Liver (tissue), 9 donors: ENCODE measurements around the gene DNHD1. TPM values are rescaled to one million over a fixed set of nuclear protein-coding genes. Genes with fewer than 3 reads are reported as not detected.

Source experiments
- DNase-seq: peaks from one replicate; pipeline ENCODE4 v3.0.0-alpha.2; 2017; ENCODE audit warnings: low spot score
- H3K27ac ChIP-seq, 2 donors: one replicate each; pipeline ENCODE4 v1.7.0; 2013; ENCODE audit warnings: inconsistent platforms in 2 of 2, low read length in 2 of 2, control low read depth in 1 of 2, low read depth in 1 of 2, mild to moderate bottlenecking in 1 of 2
- H3K27me3 ChIP-seq, 4 donors: one replicate each; pipeline versions ENCODE4 v1.6.1 to v1.7.0; 2013; ENCODE audit warnings: low read length in 3 of 4, inconsistent platforms in 1 of 4, mild to moderate bottlenecking in 1 of 4, moderate library complexity in 1 of 4; ENCODE audit not compliant: control insufficient read depth in 4 of 4, insufficient read depth in 4 of 4
- H3K36me3 ChIP-seq, 4 donors: one replicate each; pipeline versions ENCODE4 v1.6.1 to v1.7.0; 2013; ENCODE audit warnings: low read length in 3 of 4, mild to moderate bottlenecking in 3 of 4, low read depth in 1 of 4, moderate library complexity in 1 of 4; ENCODE audit not compliant: control insufficient read depth in 4 of 4, insufficient read depth in 3 of 4
- H3K4me1 ChIP-seq, 4 donors: one replicate each; pipeline versions ENCODE4 v1.6.1 to v1.7.0; 2013; ENCODE audit warnings: low read length in 3 of 4, mild to moderate bottlenecking in 3 of 4, moderate library complexity in 1 of 4; ENCODE audit not compliant: control insufficient read depth in 4 of 4, insufficient read depth in 4 of 4
- H3K4me3 ChIP-seq, 3 donors: one replicate each; pipeline versions ENCODE4 v1.6.1 to v1.7.0; 2013; ENCODE audit warnings: low read length in 3 of 3, control low read depth in 1 of 3, low read depth in 1 of 3, mild to moderate bottlenecking in 1 of 3
- H3K9ac ChIP-seq, 2 donors: one replicate each; pipeline ENCODE4 v1.7.0; 2013; ENCODE audit warnings: low read length in 2 of 2, mild to moderate bottlenecking in 2 of 2, moderate library complexity in 2 of 2, control low read depth in 1 of 2, low read depth in 1 of 2
- H3K9me3 ChIP-seq, 4 donors: one replicate each; pipeline versions ENCODE4 v1.6.1 to v1.7.0; 2013; ENCODE audit warnings: low read length in 3 of 4; ENCODE audit not compliant: control insufficient read depth in 4 of 4
- CTCF ChIP-seq: fragments of 150-350 bp; IDR thresholded peaks from 2 replicates; pipeline ENCODE4 v1.5.1; 2017; ENCODE audit warnings: improper control_type of control experiment, low read depth, low read length; ENCODE audit not compliant: missing input control
- EGR1 ChIP-seq, 2 donors: IDR thresholded peaks; 2 replicates each; pipeline ENCODE4 v1.6.1; 2016 to 2018; ENCODE audit warnings: antibody characterized with exemption in 2 of 2, low read depth in 2 of 2
- FOXA1 ChIP-seq: IDR thresholded peaks from 2 replicates; pipeline ENCODE4 v1.6.1; 2016; ENCODE audit warnings: antibody characterized with exemption
- FOXA2 ChIP-seq: IDR thresholded peaks from 2 replicates; pipeline ENCODE4 v1.6.1; 2016; ENCODE audit warnings: antibody characterized with exemption
- HNF4G ChIP-seq: IDR thresholded peaks from 2 replicates; pipeline ENCODE4 v1.6.1; 2016; ENCODE audit warnings: antibody characterized with exemption
- JUND ChIP-seq, 2 donors: IDR thresholded peaks; 2 replicates each; pipeline ENCODE4 v1.6.1; 2016; ENCODE audit warnings: antibody characterized with exemption in 2 of 2
- MAX ChIP-seq: IDR thresholded peaks from 2 replicates; pipeline ENCODE4 v1.6.1; 2016; ENCODE audit warnings: antibody characterized with exemption
- NR2F2 ChIP-seq: IDR thresholded peaks from 2 replicates; pipeline ENCODE4 v1.6.1; 2016; ENCODE audit warnings: antibody characterized with exemption
- RAD21 ChIP-seq, 2 donors: IDR thresholded peaks; 2 replicates each; pipeline ENCODE4 v1.6.1; 2016; ENCODE audit warnings: antibody characterized with exemption in 2 of 2, mild to moderate bottlenecking in 2 of 2
- RXRA ChIP-seq, 2 donors: IDR thresholded peaks; 2 replicates each; pipeline ENCODE4 v1.6.1; 2017 to 2018; ENCODE audit warnings: antibody characterized with exemption in 2 of 2, mild to moderate bottlenecking in 1 of 2
- SP1 ChIP-seq: IDR thresholded peaks from 2 replicates; pipeline ENCODE4 v1.6.1; 2018; ENCODE audit warnings: antibody characterized with exemption, mild to moderate bottlenecking
- TAF1 ChIP-seq: conservative IDR thresholded peaks from 2 replicates; pipeline ENCODE4 v1.6.1; 2016; ENCODE audit warnings: antibody characterized with exemption, mild to moderate bottlenecking
- WGBS: extraction: QIAGEN DNeasy Blood & Tissue Kit; methylation state at CpG from one replicate; pipeline ENCODE4 v1.1.7; 2013; 5-methylcytosine and 5-hydroxymethylcytosine counted together
- polyA plus RNA-seq, 2 donors: library from polyadenylated mRNA; stranded (reverse) in 1 of 2; unstranded in 1 of 2; fragments of 200-250 nt in 1 of 2; fragments of >200 nt in 1 of 2; fragmentation: Nextera tagmentation in 1 of 2; extraction: Ambion mirVana in 1 of 2; gene quantifications; one replicate each; pipeline versions ENCODE4 v1.2.1 to v1.2.3, GENCODE V29; 2013 to 2015
- total RNA-seq, 2 donors: library from RNA; depleted of rRNA; stranded (reverse); fragments of >200 nt; gene quantifications; one replicate each; pipeline ENCODE4 v1.2.3, GENCODE V29; 2014
- TF ChIP-seq, protein P1 (sequence below): IDR thresholded peaks from 2 replicates; pipeline ENCODE4 v1.6.1; 2016; ENCODE audit warnings: antibody characterized with exemption
- TF ChIP-seq, protein P2 (sequence below): IDR thresholded peaks from 2 replicates; pipeline ENCODE4 v1.6.1; 2016; ENCODE audit warnings: antibody characterized with exemption, mild to moderate bottlenecking
- TF ChIP-seq, protein P3 (sequence below): IDR thresholded peaks from 2 replicates; pipeline ENCODE4 v1.6.1; 2016; ENCODE audit warnings: antibody characterized with exemption
- donor health status: healthy.
- donor health status: healthy.
- donor health status: healthy.
- donor health status: healthy.
- donor health status: healthy.

Gene DNHD1
- total and polyA plus RNA-seq, 4 donors = 2.1 to 23.6 (median 5.0) TPM

GRCh38 chr11:6482441-6482840, 14.6 kb upstream of the DNHD1 start:
- peaks cover 6 to 25% (median 22%) of the 10 kb centered on the region in 4 donors for H3K4me1 ChIP-seq
- peak overlapping the region; percentile 71 to 100 (median 99) for H3K4me3 ChIP-seq
- H3K36me3 ChIP-seq = peaks cover 2 to 49% (median 23%) of the 10 kb centered on the region in 4 donors
- no peak for DNase-seq
- TF ChIP-seq HNF4G (no peak), SP1 (no peak), NR2F2 (no peak), TAF1 (no peak)
- WGBS = 86% methylated on average over 4 of the region's 4 CpGs
- H3K27me3 ChIP-seq = no peaks in the 10 kb centered on the region
- peak overlapping the region; percentile 26 to 91 for H3K27ac ChIP-seq
- no peaks in the 10 kb centered on the region for H3K9me3 ChIP-seq
- H3K9ac ChIP-seq = peak overlapping the region in 1 of 2 donors; percentile 88

- no peak for DNase-seq
- no peaks in the 10 kb centered on the region for H3K27me3 ChIP-seq
- H3K9ac ChIP-seq = no peak overlapping the region
- H3K36me3 ChIP-seq = peaks cover 2 to 44% (median 20%) of the 10 kb centered on the region in 4 donors
- 92% methylated on average over 6 of the region's 6 CpGs for WGBS
- H3K4me1 ChIP-seq = peaks cover 6 to 25% (median 22%) of the 10 kb centered on the region in 4 donors
- TF ChIP-seq RXRA (IDR thresholded peaks at IDR 0.05) (no peak), FOXA2 (no peak), RAD21 (IDR thresholded peaks at IDR 0.05) (no peak), EGR1 (IDR thresholded peaks at IDR 0.05; ENCODE audit: low read depth in 2 of 2) (no peak), CTCF (no peak), FOXA1 (no peak), SP1 (no peak), NR2F2 (no peak), TAF1 (no peak), JUND (IDR thresholded peaks at IDR 0.05) (no peak), MAX (no peak)
- TF ChIP-seq, protein P1, sequence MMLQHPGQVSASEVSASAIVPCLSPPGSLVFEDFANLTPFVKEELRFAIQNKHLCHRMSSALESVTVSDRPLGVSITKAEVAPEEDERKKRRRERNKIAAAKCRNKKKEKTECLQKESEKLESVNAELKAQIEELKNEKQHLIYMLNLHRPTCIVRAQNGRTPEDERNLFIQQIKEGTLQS = no peak
- TF ChIP-seq, protein P2, sequence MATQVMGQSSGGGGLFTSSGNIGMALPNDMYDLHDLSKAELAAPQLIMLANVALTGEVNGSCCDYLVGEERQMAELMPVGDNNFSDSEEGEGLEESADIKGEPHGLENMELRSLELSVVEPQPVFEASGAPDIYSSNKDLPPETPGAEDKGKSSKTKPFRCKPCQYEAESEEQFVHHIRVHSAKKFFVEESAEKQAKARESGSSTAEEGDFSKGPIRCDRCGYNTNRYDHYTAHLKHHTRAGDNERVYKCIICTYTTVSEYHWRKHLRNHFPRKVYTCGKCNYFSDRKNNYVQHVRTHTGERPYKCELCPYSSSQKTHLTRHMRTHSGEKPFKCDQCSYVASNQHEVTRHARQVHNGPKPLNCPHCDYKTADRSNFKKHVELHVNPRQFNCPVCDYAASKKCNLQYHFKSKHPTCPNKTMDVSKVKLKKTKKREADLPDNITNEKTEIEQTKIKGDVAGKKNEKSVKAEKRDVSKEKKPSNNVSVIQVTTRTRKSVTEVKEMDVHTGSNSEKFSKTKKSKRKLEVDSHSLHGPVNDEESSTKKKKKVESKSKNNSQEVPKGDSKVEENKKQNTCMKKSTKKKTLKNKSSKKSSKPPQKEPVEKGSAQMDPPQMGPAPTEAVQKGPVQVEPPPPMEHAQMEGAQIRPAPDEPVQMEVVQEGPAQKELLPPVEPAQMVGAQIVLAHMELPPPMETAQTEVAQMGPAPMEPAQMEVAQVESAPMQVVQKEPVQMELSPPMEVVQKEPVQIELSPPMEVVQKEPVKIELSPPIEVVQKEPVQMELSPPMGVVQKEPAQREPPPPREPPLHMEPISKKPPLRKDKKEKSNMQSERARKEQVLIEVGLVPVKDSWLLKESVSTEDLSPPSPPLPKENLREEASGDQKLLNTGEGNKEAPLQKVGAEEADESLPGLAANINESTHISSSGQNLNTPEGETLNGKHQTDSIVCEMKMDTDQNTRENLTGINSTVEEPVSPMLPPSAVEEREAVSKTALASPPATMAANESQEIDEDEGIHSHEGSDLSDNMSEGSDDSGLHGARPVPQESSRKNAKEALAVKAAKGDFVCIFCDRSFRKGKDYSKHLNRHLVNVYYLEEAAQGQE = no peak
- TF ChIP-seq, protein P3, sequence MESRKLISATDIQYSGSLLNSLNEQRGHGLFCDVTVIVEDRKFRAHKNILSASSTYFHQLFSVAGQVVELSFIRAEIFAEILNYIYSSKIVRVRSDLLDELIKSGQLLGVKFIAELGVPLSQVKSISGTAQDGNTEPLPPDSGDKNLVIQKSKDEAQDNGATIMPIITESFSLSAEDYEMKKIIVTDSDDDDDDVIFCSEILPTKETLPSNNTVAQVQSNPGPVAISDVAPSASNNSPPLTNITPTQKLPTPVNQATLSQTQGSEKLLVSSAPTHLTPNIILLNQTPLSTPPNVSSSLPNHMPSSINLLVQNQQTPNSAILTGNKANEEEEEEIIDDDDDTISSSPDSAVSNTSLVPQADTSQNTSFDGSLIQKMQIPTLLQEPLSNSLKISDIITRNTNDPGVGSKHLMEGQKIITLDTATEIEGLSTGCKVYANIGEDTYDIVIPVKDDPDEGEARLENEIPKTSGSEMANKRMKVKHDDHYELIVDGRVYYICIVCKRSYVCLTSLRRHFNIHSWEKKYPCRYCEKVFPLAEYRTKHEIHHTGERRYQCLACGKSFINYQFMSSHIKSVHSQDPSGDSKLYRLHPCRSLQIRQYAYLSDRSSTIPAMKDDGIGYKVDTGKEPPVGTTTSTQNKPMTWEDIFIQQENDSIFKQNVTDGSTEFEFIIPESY = no peak
- H3K4me3 ChIP-seq = no peak overlapping the region
- no peaks in the 10 kb centered on the region for H3K9me3 ChIP-seq
- no peak overlapping the region for H3K27ac ChIP-seq
Measured at GRCh38 chr11:6483015-6483414, 14.1 kb upstream of the DNHD1 start.
